HepG2 (cell line): ENCODE results near the gene C16orf95. TPM values are rescaled to one million over a fixed set of nuclear protein-coding genes. Genes with fewer than 3 reads are reported as not detected.
A peak's percentile ranks its signal among the peaks of the same experiment; 100 is the strongest.

ENCODE experiments used
- ATAC-seq: fragments of 200-7000 bp; cut with Tn5 transposase; 3 replicates; pipeline ENCODE4 v1.9.1; 2020; ENCODE audit warnings: mild to moderate bottlenecking, moderate library complexity
- BruUV-seq: library from RNA; stranded (reverse); fragments of 400-500 nt; replicated peaks from 2 replicates; lab custom pipeline; 2021; lab: Mats Ljungman, UMichigan
- CTCF ChIA-PET: fragments of 300-600 bp; formaldehyde crosslinking; extraction: SDS; loops from one replicate; lab custom pipeline; 2021; ENCODE audit warnings: low total read pairs, inconsistent platforms, low intra/inter-chr PET ratio; lab: Yijun Ruan, JAX
- POLR2A ChIA-PET: fragments of 350-600 bp; sonication (Branson Sonifier 250); formaldehyde crosslinking; loops from one replicate; lab custom pipeline; 2020; ENCODE audit warnings: antibody characterized with exemption, inconsistent platforms; lab: Yijun Ruan, JAX
- DNase-seq: peaks from one replicate; pipeline ENCODE4 v3.0.0-alpha.2; 2015; ENCODE audit warnings: low spot score
- FAIRE-seq: peaks from 3 replicates; lab custom pipeline; 2011; peaks lifted over from hg19 to GRCh38; lab: Jason Lieb, UNC
- H2AFZ ChIP-seq: one replicate; pipeline ENCODE4 v1.6.1; 2011; ENCODE audit warnings: low read length, inconsistent platforms
- H3K27ac ChIP-seq: fragments of 300-600 bp; 3 replicates; pipeline ENCODE4 v1.8.0; 2011; ENCODE audit warnings: mixed run types, mild to moderate bottlenecking, mixed read lengths, low read length, inconsistent platforms; ENCODE audit not compliant: insufficient read depth; ENCODE audit errors: extremely low read length
- H3K27me3 ChIP-seq, 2 experiments: fragments of 200-600 bp in 1 of 2; 2 replicates in 1 of 2; 3 replicates in 1 of 2; pipeline versions ENCODE4 v1.6.0 to v1.8.0; 2011; ENCODE audit warnings: low read length in 2 of 2, mild to moderate bottlenecking in 2 of 2, moderate library complexity in 2 of 2, inconsistent platforms in 1 of 2; ENCODE audit not compliant: insufficient read depth in 2 of 2, control insufficient read depth in 1 of 2
- H3K36me3 ChIP-seq, 2 experiments: fragments of 200-600 bp in 1 of 2; replicated peaks in 1 of 2; 2 replicates in 1 of 2; 3 replicates in 1 of 2; pipeline versions ENCODE4 v1.5.1 to v1.8.0; 2011; ENCODE audit warnings: low read length in 2 of 2, inconsistent platforms in 1 of 2; ENCODE audit not compliant: insufficient read depth in 2 of 2, control insufficient read depth in 1 of 2
- H3K4me1 ChIP-seq: 2 replicates; pipeline ENCODE4 v1.5.1; 2012; ENCODE audit warnings: low read length, inconsistent platforms; ENCODE audit not compliant: insufficient read depth
- H3K4me2 ChIP-seq: 2 replicates; pipeline ENCODE4 v1.6.0; 2011; ENCODE audit warnings: low read depth, low read length, inconsistent platforms
- H3K4me3 ChIP-seq, 3 experiments: fragments of 200-600 bp in 1 of 3; sonication (generic), shearing (Covaris generic) in 1 of 3; replicated peaks in 1 of 3; 2 replicates each; pipeline ENCODE4 v1.5.1; 2011 to 2016; ENCODE audit warnings: low read length in 3 of 3, inconsistent platforms in 2 of 3, low read depth in 2 of 3, mild to moderate bottlenecking in 2 of 3, control low read depth in 1 of 3, mixed read lengths in 1 of 3; ENCODE audit not compliant: insufficient read depth in 1 of 3
- H3K79me2 ChIP-seq: one replicate; pipeline ENCODE4 v1.6.1; 2011; ENCODE audit warnings: low read length, inconsistent platforms; ENCODE audit not compliant: insufficient read depth
- H3K9ac ChIP-seq: 2 replicates; pipeline ENCODE4 v1.6.0; 2011; ENCODE audit warnings: mild to moderate bottlenecking, low read depth, low read length, inconsistent platforms; ENCODE audit not compliant: insufficient read depth
- H3K9me3 ChIP-seq: 2 replicates; pipeline ENCODE4 v1.5.1; 2012; ENCODE audit warnings: mild to moderate bottlenecking, low read length
- H4K20me1 ChIP-seq: 2 replicates; pipeline ENCODE4 v1.6.0; 2011; ENCODE audit warnings: inconsistent platforms, mild to moderate bottlenecking, low read length, moderate library complexity; ENCODE audit not compliant: insufficient read depth
- NFIB ChIP-seq: sonication (generic); formaldehyde crosslinking; IDR thresholded peaks from 2 replicates; pipeline ENCODE4 v1.9.0; 2021; ENCODE audit warnings: missing genetic modification reagents, mild to moderate bottlenecking, borderline replicate concordance
- NKX3-1 ChIP-seq: sonication (generic); formaldehyde crosslinking; IDR thresholded peaks from 2 replicates; pipeline ENCODE4 v1.5.0; 2020; ENCODE audit warnings: missing genetic modification reagents
- PCBP2 ChIP-seq: fragments of 200-400 bp; formaldehyde crosslinking; optimal IDR thresholded peaks from 2 replicates; pipeline ENCODE3; 2018; ENCODE audit warnings: low read length, low read depth; ENCODE audit not compliant: poor library complexity, severe bottlenecking
- POLR2A ChIP-seq, 2 experiments: IDR thresholded peaks; 2 replicates each; pipeline ENCODE4 v1.6.1; 2011; ENCODE audit warnings: low read depth in 2 of 2, low read length in 2 of 2, mild to moderate bottlenecking in 1 of 2, moderate library complexity in 1 of 2; ENCODE audit not compliant: insufficient read depth in 1 of 2
- POLR2G ChIP-seq: fragments of 200-400 bp; formaldehyde crosslinking; IDR thresholded peaks from 2 replicates; pipeline ENCODE4 v1.6.1; 2018; ENCODE audit warnings: mild to moderate bottlenecking, low read depth, low read length, moderate library complexity
- RBM22 ChIP-seq: fragments of 200-400 bp; formaldehyde crosslinking; optimal IDR thresholded peaks from 2 replicates; pipeline ENCODE3; 2017; ENCODE audit warnings: mild to moderate bottlenecking, low read length, moderate library complexity
- TRIM24 ChIP-seq: sonication (generic); formaldehyde crosslinking; IDR thresholded peaks from 2 replicates; pipeline ENCODE4 v1.8.0; 2022; ENCODE audit warnings: mild to moderate bottlenecking, missing genetic modification reagents
- ZNF530 ChIP-seq: sonication (generic); formaldehyde crosslinking; IDR thresholded peaks from 2 replicates; pipeline ENCODE4 v1.5.0; 2020; ENCODE audit warnings: low read depth, mild to moderate bottlenecking, missing genetic modification reagents
- WGBS: methylation state at CpG from one replicate; pipeline ENCODE4 v1.1.6; 2017; ENCODE audit warnings: low lambda C conversion rate; 5-methylcytosine and 5-hydroxymethylcytosine counted together
- in situ Hi-C: cut with HindIII; loops from 2 replicates; pipeline ENCODE4 v1.10.0; 2017; ENCODE audit warnings: low pct_unique_long_range_greater_than_20kb; ENCODE audit not compliant: extremely low pct_ligation_motif_present
- intact Hi-C: fragments of 100-400 bp; cut with micrococcal nuclease; formaldehyde crosslinking; loops from one replicate; pipeline ENCODE4 v1.10.0; 2022; ENCODE audit not compliant: unreplicated experiment
- polyA plus RNA-seq, 8 experiments: library from polyadenylated mRNA; depleted of rRNA in 3 of 8; stranded (reverse) in 7 of 8; unstranded in 1 of 8; fragments of >200 nt; fragmentation: Illumina TruSeq in 4 of 8; extraction: Trizol in 4 of 8; gene quantifications; 2 replicates each; pipeline versions ENCODE4 v1.2.1 to v1.2.3, GENCODE V29; 2011 to 2016; ENCODE audit warnings: low read depth in 4 of 8, missing spikeins in 1 of 8, mixed read lengths in 1 of 8; ENCODE audit not compliant: insufficient read depth in 1 of 8
- total RNA-seq, 5 experiments: library from RNA; depleted of rRNA; stranded (reverse); fragments of >200 nt; fragmentation: Illumina TruSeq; extraction: Trizol; gene quantifications; 2 replicates each; pipeline ENCODE4 v1.2.3, GENCODE V29; 2016; ENCODE audit warnings: low read depth in 1 of 5
- TF ChIP-seq, protein P1 (sequence below): sonication (generic); formaldehyde crosslinking; IDR thresholded peaks from 2 replicates; pipeline ENCODE4 v1.8.0; 2022; ENCODE audit warnings: mild to moderate bottlenecking, missing genetic modification reagents, moderate library complexity
- TF ChIP-seq, protein P2 (sequence below): sonication (generic); formaldehyde crosslinking; IDR thresholded peaks from 2 replicates; pipeline ENCODE4 v1.8.1; 2023; ENCODE audit warnings: missing genetic modification reagents, mild to moderate bottlenecking, borderline replicate concordance
- TF ChIP-seq, protein P3 (sequence below), 2 experiments: IDR thresholded peaks; 2 replicates each; pipeline ENCODE4 v1.6.1; 2011 to 2012; ENCODE audit warnings: low read length in 2 of 2, borderline replicate concordance in 1 of 2, low read depth in 1 of 2, mild to moderate bottlenecking in 1 of 2, moderate library complexity in 1 of 2
- TF ChIP-seq, protein P4 (sequence below): sonication (generic); formaldehyde crosslinking; IDR thresholded peaks from 2 replicates; pipeline ENCODE4 v1.5.0; 2020; ENCODE audit warnings: mild to moderate bottlenecking, low read depth, missing genetic modification reagents, borderline replicate concordance

The C16orf95 gene
- total and polyA plus RNA-seq, 2 of the 13 experiments (the other 11 are each of a cell fraction or from before 2014, with no cell fraction given), result 2.8 to 8.6 TPM

DNA sequence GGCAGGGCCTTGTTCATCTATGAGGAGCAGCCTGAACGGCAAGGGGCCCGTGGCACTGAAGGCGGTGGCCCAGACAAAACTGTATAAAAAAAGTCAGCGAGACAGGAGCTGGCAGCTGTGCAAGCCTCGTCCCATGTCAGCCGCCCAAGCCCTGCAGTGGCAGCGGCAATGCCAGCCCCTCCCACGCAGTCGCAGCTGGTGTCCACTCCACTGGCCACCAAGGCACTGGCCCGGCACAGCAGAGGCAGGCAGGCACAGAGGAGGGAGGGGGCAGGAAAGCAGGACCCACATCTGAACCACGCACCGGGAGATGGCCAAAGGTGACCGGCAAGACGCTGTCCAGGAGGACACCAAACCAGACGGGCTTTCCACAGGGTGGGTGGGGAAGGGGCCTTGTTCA is 15.9 kb upstream of the C16orf95 start (continued):
- TF ChIP-seq, protein P1, sequence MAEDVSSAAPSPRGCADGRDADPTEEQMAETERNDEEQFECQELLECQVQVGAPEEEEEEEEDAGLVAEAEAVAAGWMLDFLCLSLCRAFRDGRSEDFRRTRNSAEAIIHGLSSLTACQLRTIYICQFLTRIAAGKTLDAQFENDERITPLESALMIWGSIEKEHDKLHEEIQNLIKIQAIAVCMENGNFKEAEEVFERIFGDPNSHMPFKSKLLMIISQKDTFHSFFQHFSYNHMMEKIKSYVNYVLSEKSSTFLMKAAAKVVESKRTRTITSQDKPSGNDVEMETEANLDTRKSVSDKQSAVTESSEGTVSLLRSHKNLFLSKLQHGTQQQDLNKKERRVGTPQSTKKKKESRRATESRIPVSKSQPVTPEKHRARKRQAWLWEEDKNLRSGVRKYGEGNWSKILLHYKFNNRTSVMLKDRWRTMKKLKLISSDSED (CRISPR knock-in tag), result no peak
- TF ChIP-seq, protein P2, sequence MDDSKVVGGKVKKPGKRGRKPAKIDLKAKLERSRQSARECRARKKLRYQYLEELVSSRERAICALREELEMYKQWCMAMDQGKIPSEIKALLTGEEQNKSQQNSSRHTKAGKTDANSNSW, result no peak
- TF ChIP-seq PCBP2 (no peak), NKX3-1 (CRISPR knock-in tag) (no peak), ZNF530 (CRISPR knock-in tag) (no peak), POLR2G (0 out of 2 replicates have a peak, but pooled peaks have one; percentile 15), RBM22 (peak; percentile 90), NFIB (no peak)

DNA sequence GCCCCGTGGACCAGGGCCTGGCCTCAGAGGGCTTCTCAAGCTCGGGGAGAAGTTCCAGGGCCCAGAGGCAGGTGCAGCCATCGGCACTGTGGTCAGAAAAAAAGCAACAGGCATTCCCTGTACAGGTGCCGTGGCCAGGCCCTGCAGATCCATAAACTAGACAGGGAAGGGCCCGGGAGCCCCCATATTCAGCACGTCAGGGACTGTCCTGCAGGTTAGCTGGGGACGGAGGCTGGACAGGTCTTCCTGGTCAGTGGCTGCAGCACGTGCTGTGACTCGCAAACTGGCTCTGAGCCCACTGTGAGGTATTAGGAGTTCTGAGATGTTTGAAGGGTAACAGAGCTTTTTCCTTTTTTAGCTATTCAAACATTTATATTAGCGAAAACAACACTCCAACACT is 15.0 kb upstream of the C16orf95 start:
- CTCF ChIA-PET, result no interaction called here
- Histone ChIP-seq H3K27ac (no peak overlapping the region), H2AFZ (no peak overlapping the region), H3K4me2 (no peak overlapping the region), H3K27me3 (no peaks in the 10 kb centered on the region), H3K4me1 (no peaks in the 10 kb centered on the region), H4K20me1 (peaks cover 85% of the 10 kb centered on the region; the same call in 1 of the 2 replicates), H3K9ac (no peak overlapping the region), H3K4me3 (no peak overlapping the region), H3K36me3 (peaks cover 79 to 96% of the 10 kb centered on the region in 2 experiments), H3K79me2 (peaks cover 11% of the 10 kb centered on the region), H3K9me3 (no peaks in the 10 kb centered on the region)
- DNase-seq, result no peak
- in situ Hi-C loops, result no loop called here
- ATAC-seq, result no peak
- intact Hi-C loops, result no loop called here
- FAIRE-seq, result no peak
- WGBS, result 96% methylated on average over 8 of the region's 10 CpGs
- no TSS peak for BruUV-seq
- peak; percentile 64 for TF ChIP-seq RBM22
- TF ChIP-seq POLR2A (IDR thresholded peaks at IDR 0.05; ENCODE audit: insufficient read depth in 1 of 2, low read depth in 2 of 2, low read length in 2 of 2), result peak in 1 of 2 experiments; percentile 15; a peak in 1 of 4 replicates
- TF ChIP-seq, protein P3, sequence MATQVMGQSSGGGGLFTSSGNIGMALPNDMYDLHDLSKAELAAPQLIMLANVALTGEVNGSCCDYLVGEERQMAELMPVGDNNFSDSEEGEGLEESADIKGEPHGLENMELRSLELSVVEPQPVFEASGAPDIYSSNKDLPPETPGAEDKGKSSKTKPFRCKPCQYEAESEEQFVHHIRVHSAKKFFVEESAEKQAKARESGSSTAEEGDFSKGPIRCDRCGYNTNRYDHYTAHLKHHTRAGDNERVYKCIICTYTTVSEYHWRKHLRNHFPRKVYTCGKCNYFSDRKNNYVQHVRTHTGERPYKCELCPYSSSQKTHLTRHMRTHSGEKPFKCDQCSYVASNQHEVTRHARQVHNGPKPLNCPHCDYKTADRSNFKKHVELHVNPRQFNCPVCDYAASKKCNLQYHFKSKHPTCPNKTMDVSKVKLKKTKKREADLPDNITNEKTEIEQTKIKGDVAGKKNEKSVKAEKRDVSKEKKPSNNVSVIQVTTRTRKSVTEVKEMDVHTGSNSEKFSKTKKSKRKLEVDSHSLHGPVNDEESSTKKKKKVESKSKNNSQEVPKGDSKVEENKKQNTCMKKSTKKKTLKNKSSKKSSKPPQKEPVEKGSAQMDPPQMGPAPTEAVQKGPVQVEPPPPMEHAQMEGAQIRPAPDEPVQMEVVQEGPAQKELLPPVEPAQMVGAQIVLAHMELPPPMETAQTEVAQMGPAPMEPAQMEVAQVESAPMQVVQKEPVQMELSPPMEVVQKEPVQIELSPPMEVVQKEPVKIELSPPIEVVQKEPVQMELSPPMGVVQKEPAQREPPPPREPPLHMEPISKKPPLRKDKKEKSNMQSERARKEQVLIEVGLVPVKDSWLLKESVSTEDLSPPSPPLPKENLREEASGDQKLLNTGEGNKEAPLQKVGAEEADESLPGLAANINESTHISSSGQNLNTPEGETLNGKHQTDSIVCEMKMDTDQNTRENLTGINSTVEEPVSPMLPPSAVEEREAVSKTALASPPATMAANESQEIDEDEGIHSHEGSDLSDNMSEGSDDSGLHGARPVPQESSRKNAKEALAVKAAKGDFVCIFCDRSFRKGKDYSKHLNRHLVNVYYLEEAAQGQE (IDR thresholded peaks at IDR 0.05; ENCODE audit: borderline replicate concordance in 1 of 2, low read depth in 1 of 2, low read length in 2 of 2), result no peak
- no peak for TF ChIP-seq TRIM24 (CRISPR knock-in tag)
- TF ChIP-seq, protein P4, sequence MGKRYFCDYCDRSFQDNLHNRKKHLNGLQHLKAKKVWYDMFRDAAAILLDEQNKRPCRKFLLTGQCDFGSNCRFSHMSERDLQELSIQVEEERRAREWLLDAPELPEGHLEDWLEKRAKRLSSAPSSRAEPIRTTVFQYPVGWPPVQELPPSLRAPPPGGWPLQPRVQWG (CRISPR knock-in tag), result no peak
- TF ChIP-seq, all 625 proteins: peak for 2
- POLR2A ChIA-PET, result interaction anchor here (1.1 to 3.4 kb wide), 5 partner anchors 15 to 62 kb away, joined by 3 to 20 read pairs (median 5); partner anchors contain the start of genes C16orf95 and FBXO31
